HL-60 (cell line): Measurements from ENCODE around the gene FIGNL2.

ENCODE experiments used
- CTCF ChIP-seq: IDR thresholded peaks from one replicate; pipeline ENCODE4 v1.5.1; 2011; ENCODE audit warnings: low read length, control low read depth, inconsistent platforms; ENCODE audit not compliant: insufficient read depth
- POLR2AphosphoS5 ChIP-seq: IDR thresholded peaks from 2 replicates; pipeline ENCODE4 v1.6.1; 2012; ENCODE audit warnings: low read depth
- REST ChIP-seq: IDR thresholded peaks from 2 replicates; pipeline ENCODE4 v1.6.1; 2012; ENCODE audit warnings: low read depth; ENCODE audit not compliant: insufficient replicate concordance

GRCh38 chr12:51871126-51871525 is 22.6 kb upstream of the FIGNL2 start:
- TF ChIP-seq CTCF (no peak), POLR2AphosphoS5 (no peak), REST (no peak)
